Measurements from ENCODE around the gene CUBN.

The CUBN gene

GRCh38 chr10:16989826-16990293 is 139.8 kb downstream of the CUBN start:
- no peak for TF ChIP-seq CTCF (IDR thresholded peaks at IDR 0.05; ENCODE audit: low read depth, low read length)
- no peak for DNase-seq (ENCODE audit: low read depth in 2 of 2)
- no peak overlapping the region for H3K4me3 ChIP-seq (replicated peaks in 1 of 2; ENCODE audit: low read depth in 2 of 2, low read length in 2 of 2)

- no peak overlapping the region for H3K4me3 ChIP-seq (replicated peaks in 1 of 2; ENCODE audit: low read depth in 2 of 2, low read length in 2 of 2)
- no peak for TF ChIP-seq CTCF (IDR thresholded peaks at IDR 0.05; ENCODE audit: low read depth, low read length)
- DNase-seq (ENCODE audit: low read depth in 2 of 2): no peak
Measured at GRCh38 chr10:16988900-16989299, 140.7 kb downstream of the CUBN start.

GRCh38 chr10:16987976-16988610 is 141.5 kb downstream of the CUBN start:
- no peak for TF ChIP-seq CTCF (IDR thresholded peaks at IDR 0.05; ENCODE audit: low read depth, low read length)
- H3K4me3 ChIP-seq (replicated peaks in 1 of 2; ENCODE audit: low read depth in 2 of 2, low read length in 2 of 2): no peak overlapping the region
- DNase-seq (ENCODE audit: low read depth in 2 of 2): peak in 1 of 2 donors; percentile 29

DNA sequence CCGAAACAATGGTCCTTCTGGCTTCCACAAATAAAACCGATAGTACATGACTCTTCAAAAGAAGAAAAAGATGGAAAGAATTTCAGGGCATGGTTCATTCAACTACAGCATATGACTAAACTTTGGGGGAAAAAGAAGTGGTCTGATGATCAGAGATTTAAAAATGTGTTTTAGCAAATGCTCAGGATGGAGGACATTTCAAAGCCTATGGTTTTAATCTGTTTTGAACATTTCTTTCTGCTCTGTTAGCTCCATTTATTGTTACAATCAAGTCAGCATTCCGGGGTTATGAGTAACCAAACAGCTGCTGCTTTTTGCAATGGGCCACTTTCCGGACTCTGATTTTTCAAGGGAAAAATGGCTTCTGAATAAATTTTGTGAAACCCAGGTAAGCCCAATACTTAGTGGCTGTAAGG is 142.4 kb downstream of the CUBN start:
- peak; percentile 74 to 86 for DNase-seq (ENCODE audit: low read depth in 2 of 2)
- no peak for TF ChIP-seq CTCF (IDR thresholded peaks at IDR 0.05; ENCODE audit: low read depth, low read length)
- no peak overlapping the region for H3K4me3 ChIP-seq (replicated peaks in 1 of 2; ENCODE audit: low read depth in 2 of 2, low read length in 2 of 2)

DNA sequence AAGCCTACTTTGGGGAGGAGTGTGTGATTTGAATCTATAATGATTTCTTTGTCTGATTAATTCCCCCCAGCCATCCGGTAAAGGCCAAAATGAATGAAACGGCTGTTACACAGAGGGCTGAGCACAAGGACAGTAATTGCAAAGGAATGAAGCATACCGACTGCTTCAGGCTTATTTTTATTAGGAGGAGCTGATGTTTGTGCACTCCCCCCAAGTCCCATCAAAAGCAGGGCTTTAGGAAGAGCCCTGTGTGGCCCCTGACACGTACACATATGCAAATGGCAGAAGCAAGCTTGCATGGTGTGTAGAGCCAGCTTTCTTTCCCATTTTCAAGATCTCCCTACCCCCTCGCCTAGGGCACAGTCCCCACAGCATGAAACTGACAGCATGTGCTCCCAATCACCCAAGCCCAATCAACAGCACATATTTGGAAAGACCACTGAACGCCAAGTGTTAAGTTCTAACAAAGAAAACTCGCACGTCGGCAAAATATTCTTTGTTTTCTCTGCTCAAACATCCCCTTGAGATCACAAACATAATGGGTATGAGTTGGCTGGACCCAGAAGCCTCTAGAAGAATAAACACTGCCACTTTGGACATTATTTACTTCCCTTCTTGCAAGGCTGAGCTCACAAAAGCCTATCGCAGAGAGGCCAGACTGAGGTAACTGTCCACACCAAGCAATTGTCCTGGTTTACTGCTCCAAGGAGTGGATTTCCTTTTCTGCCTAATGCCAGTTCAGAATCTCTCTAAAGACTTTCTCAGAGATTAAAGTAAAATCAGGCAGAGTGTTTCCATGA is 143.0 kb downstream of the CUBN start:
- no peak for TF ChIP-seq CTCF (IDR thresholded peaks at IDR 0.05; ENCODE audit: low read depth, low read length)
- DNase-seq (ENCODE audit: low read depth in 2 of 2): peak; percentile 63 to 88
- H3K4me3 ChIP-seq (replicated peaks in 1 of 2; ENCODE audit: low read depth in 2 of 2, low read length in 2 of 2): no peak overlapping the region

DNA sequence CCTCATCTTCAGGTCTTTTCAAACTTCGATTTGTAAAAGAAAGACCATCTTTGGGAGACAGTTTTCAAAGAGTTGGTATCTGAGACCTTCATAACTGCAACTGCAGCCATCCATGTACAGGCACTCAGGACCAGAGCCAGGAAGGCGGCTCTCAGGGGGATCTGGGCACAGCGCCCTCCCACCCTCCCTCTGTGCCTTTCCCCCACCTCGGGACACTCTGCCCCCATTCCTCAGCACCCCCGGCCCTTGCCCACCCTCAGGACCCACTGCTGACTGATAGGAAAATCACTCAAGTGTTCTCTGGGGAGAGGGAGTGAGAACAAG is 143.6 kb downstream of the CUBN start:
- H3K4me3 ChIP-seq (replicated peaks in 1 of 2; ENCODE audit: low read depth in 2 of 2, low read length in 2 of 2): no peak overlapping the region
- TF ChIP-seq CTCF (IDR thresholded peaks at IDR 0.05; ENCODE audit: low read depth, low read length): no peak
- DNase-seq (ENCODE audit: low read depth in 2 of 2): no peak
